Tibial nerve (tissue), 4 donors: ENCODE results near the gene B3GAT1.

Source experiments
- EP300 ChIP-seq, 2 donors: sonication (generic); formaldehyde crosslinking; IDR thresholded peaks; one replicate each; pipeline ENCODE4 v1.6.1; 2017; ENCODE audit warnings: antibody characterized with exemption in 2 of 2, mild to moderate bottlenecking in 1 of 2
- TF ChIP-seq, protein P1 (sequence below), 5 experiments: fragments of 200-600 bp in 3 of 5; fragments of 450-650 bp in 2 of 5; sonication (generic) in 3 of 5; IDR thresholded peaks; one replicate each; pipeline ENCODE4 v1.5.1; 2016 to 2019; ENCODE audit warnings: antibody characterized with exemption in 5 of 5, mild to moderate bottlenecking in 3 of 5, moderate library complexity in 2 of 5

DNA sequence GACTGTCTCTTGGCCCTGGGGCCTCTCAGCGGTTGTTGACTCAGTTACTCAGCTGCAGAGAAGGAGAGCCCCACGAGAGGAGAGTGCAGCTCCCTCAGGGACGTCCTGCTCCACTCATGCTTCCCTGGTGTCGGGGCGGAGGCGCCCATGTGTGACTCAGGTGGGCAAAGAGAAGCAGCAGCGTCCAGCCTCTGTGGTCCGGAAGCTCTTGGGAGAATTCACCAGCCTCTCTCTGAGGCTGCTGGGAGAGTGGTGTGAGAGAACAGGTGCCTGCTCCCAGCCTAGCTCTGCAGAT, 54.5 kb downstream of the B3GAT1 start:
- no peak for TF ChIP-seq EP300 (IDR thresholded peaks at IDR 0.05)
- TF ChIP-seq, protein P1, sequence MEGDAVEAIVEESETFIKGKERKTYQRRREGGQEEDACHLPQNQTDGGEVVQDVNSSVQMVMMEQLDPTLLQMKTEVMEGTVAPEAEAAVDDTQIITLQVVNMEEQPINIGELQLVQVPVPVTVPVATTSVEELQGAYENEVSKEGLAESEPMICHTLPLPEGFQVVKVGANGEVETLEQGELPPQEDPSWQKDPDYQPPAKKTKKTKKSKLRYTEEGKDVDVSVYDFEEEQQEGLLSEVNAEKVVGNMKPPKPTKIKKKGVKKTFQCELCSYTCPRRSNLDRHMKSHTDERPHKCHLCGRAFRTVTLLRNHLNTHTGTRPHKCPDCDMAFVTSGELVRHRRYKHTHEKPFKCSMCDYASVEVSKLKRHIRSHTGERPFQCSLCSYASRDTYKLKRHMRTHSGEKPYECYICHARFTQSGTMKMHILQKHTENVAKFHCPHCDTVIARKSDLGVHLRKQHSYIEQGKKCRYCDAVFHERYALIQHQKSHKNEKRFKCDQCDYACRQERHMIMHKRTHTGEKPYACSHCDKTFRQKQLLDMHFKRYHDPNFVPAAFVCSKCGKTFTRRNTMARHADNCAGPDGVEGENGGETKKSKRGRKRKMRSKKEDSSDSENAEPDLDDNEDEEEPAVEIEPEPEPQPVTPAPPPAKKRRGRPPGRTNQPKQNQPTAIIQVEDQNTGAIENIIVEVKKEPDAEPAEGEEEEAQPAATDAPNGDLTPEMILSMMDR (IDR thresholded peaks at IDR 0.05): no peak
